K562 (cell line): ENCODE results near the gene LEMD1. TPM values are rescaled to one million over a fixed set of nuclear protein-coding genes. Genes with fewer than 3 reads are reported as not detected.

Experiments
- ATAC-seq: fragments of 200-7000 bp; cut with Tn5 transposase; 3 replicates; pipeline ENCODE4 v1.9.1; 2020; ENCODE audit warnings: moderate library complexity
- BruUV-seq: library from RNA; stranded (reverse); fragments of 400-500 nt; replicated peaks from 2 replicates; lab custom pipeline; 2021; lab: Mats Ljungman, UMichigan
- CTCF ChIA-PET: fragments of 300-600 bp; formaldehyde crosslinking; extraction: SDS; loops from one replicate; lab custom pipeline; 2021; ENCODE audit warnings: low intra/inter-chr PET ratio; lab: Yijun Ruan, JAX
- POLR2A ChIA-PET: fragments of 300-600, 350-650 bp; sonication (Branson Sonifier 250); formaldehyde crosslinking; extraction: SDS; loops from one replicate; lab custom pipeline; 2021; ENCODE audit warnings: antibody characterized with exemption, inconsistent platforms; lab: Yijun Ruan, JAX
- DNase-seq, 4 experiments: peaks; one replicate each; pipeline versions ENCODE4 v3.0.0 to v3.0.0-alpha.2; 2011 to 2018; ENCODE audit warnings: low spot score in 3 of 4, mixed read lengths in 3 of 4; ENCODE audit errors: extremely low read depth in 1 of 4
- FAIRE-seq: peaks from 2 replicates; lab custom pipeline; 2011; peaks lifted over from hg19 to GRCh38; lab: Jason Lieb, UNC
- H2AFZ ChIP-seq: 2 replicates; pipeline ENCODE4 v1.6.0; 2011; ENCODE audit warnings: low read depth, low read length, control low read depth, inconsistent platforms
- H3K27ac ChIP-seq: fragments of 200-600 bp; 3 replicates; pipeline ENCODE4 v1.8.0; 2011; ENCODE audit warnings: low read depth, mild to moderate bottlenecking, control low read depth, inconsistent platforms, low read length, moderate library complexity, mixed read lengths; ENCODE audit errors: extremely low read depth
- H3K27me3 ChIP-seq, 2 experiments: fragments of 300-600 bp in 1 of 2; 2 replicates in 1 of 2; 3 replicates in 1 of 2; pipeline versions ENCODE4 v1.6.0 to v1.8.0; 2011; ENCODE audit warnings: inconsistent platforms in 2 of 2, low read length in 2 of 2, mild to moderate bottlenecking in 1 of 2, mixed read lengths in 1 of 2, moderate library complexity in 1 of 2; ENCODE audit not compliant: control insufficient read depth in 2 of 2, insufficient read depth in 2 of 2
- H3K36me3 ChIP-seq: fragments of 300-600 bp; 3 replicates; pipeline ENCODE4 v1.8.0; 2011; ENCODE audit warnings: mild to moderate bottlenecking, low read length, inconsistent platforms; ENCODE audit not compliant: control insufficient read depth, insufficient read depth
- H3K4me1 ChIP-seq, 2 experiments: fragments of 200-600 bp in 1 of 2; replicated peaks in 1 of 2; 2 replicates in 1 of 2; 3 replicates in 1 of 2; pipeline versions ENCODE4 v1.5.1 to v1.8.0; 2011; ENCODE audit warnings: inconsistent platforms in 2 of 2, low read length in 2 of 2, mild to moderate bottlenecking in 1 of 2, mixed read lengths in 1 of 2, moderate library complexity in 1 of 2; ENCODE audit not compliant: control insufficient read depth in 2 of 2, insufficient read depth in 2 of 2
- H3K4me2 ChIP-seq: 2 replicates; pipeline ENCODE4 v1.6.1; 2011; ENCODE audit warnings: low read length, control low read depth, inconsistent platforms, mixed read lengths; ENCODE audit not compliant: insufficient read depth
- H3K4me3 ChIP-seq: fragments of 200-600 bp; sonication (generic), shearing (Covaris generic); 2 replicates; pipeline ENCODE4 v1.5.1; 2016; ENCODE audit warnings: control low read depth, inconsistent platforms
- H3K79me2 ChIP-seq: fragments of 200-600 bp; 3 replicates; pipeline ENCODE4 v1.8.0; 2011; ENCODE audit warnings: low read length, inconsistent platforms; ENCODE audit not compliant: control insufficient read depth, insufficient read depth
- H3K9ac ChIP-seq, 2 experiments: 2 replicates each; pipeline versions ENCODE4 v1.6.0 to v1.6.1; 2011; ENCODE audit warnings: low read depth in 2 of 2, low read length in 2 of 2, control low read depth in 1 of 2, inconsistent platforms in 1 of 2, mild to moderate bottlenecking in 1 of 2, mixed read lengths in 1 of 2; ENCODE audit not compliant: insufficient read depth in 1 of 2
- H3K9me1 ChIP-seq: one replicate; pipeline ENCODE4 v1.6.0; 2011; ENCODE audit warnings: inconsistent platforms, mild to moderate bottlenecking, low read length, moderate library complexity; ENCODE audit not compliant: control insufficient read depth, insufficient read depth
- H3K9me3 ChIP-seq: replicated peaks from 2 replicates; pipeline ENCODE4 v1.5.1; 2011; ENCODE audit warnings: low read depth, low read length, inconsistent platforms; ENCODE audit not compliant: control insufficient read depth, insufficient read depth
- H4K20me1 ChIP-seq: replicated peaks from 2 replicates; pipeline ENCODE4 v1.6.1; 2011; ENCODE audit warnings: low read length, inconsistent platforms, mixed read lengths; ENCODE audit not compliant: control insufficient read depth, insufficient read depth
- BRF1 ChIP-seq: IDR thresholded peaks from 3 replicates; pipeline ENCODE4 v1.6.1; 2011; ENCODE audit warnings: borderline replicate concordance, mild to moderate bottlenecking; ENCODE audit not compliant: insufficient read length; ENCODE audit errors: extremely low read depth
- CCAR2 ChIP-seq: fragments of 200-400 bp; formaldehyde crosslinking; IDR thresholded peaks from 2 replicates; pipeline ENCODE4 v1.6.1; 2017; ENCODE audit warnings: mild to moderate bottlenecking, low read depth, low read length
- FOSL1 ChIP-seq: fragments of 200-800 bp; sonication (Bioruptor generic); conservative IDR thresholded peaks from 2 replicates; pipeline ENCODE4 v1.6.1; 2016; ENCODE audit warnings: missing genetic modification characterization, missing compliant biosample characterization
- JUND ChIP-seq, 2 experiments: IDR thresholded peaks; 2 replicates in 1 of 2; 3 replicates in 1 of 2; pipeline ENCODE4 v1.6.1; 2011; ENCODE audit warnings: borderline replicate concordance in 2 of 2, low read depth in 2 of 2, low read length in 2 of 2, improper control_type of control experiment in 1 of 2, missing biosample characterization in 1 of 2, missing genetic modification characterization in 1 of 2, missing genetic modification reagents in 1 of 2
- NFE2 ChIP-seq: IDR thresholded peaks from 2 replicates; pipeline ENCODE4 v1.6.1; 2014; ENCODE audit warnings: antibody characterized with exemption, low read depth
- SLC30A9 ChIP-seq: fragments of 250-450 bp; sonication (Bioruptor Pico); IDR thresholded peaks from 2 replicates; pipeline ENCODE4 v1.8.0; 2022; ENCODE audit warnings: mild to moderate bottlenecking, moderate library complexity
- TOE1 ChIP-seq, 2 experiments: fragments of 450-650 bp in 1 of 2; sonication (generic) in 1 of 2; formaldehyde crosslinking in 1 of 2; IDR thresholded peaks; 2 replicates each; pipeline versions ENCODE4 v1.7.1 to v1.8.0; 2016 to 2022; ENCODE audit warnings: borderline replicate concordance in 2 of 2, mild to moderate bottlenecking in 2 of 2, antibody characterized with exemption in 1 of 2, inconsistent platforms in 1 of 2, low read depth in 1 of 2, missing genetic modification reagents in 1 of 2, moderate library complexity in 1 of 2
- WGBS: fragments of 100-300 bp; shearing (Covaris generic); methylation state at CpG from one replicate; pipeline ENCODE4 v1.1.6; 2016; ENCODE audit warnings: low coverage, mixed read lengths; ENCODE audit not compliant: insufficient coverage; ENCODE audit errors: missing lambda C conversion rate; 5-methylcytosine and 5-hydroxymethylcytosine counted together
- in situ Hi-C: fragments of 300-500 bp; cut with MboI; formaldehyde crosslinking; loops from 4 replicates; pipeline ENCODE4 v1.15.0; 2018; ENCODE audit warnings: inconsistent platforms, mixed read lengths
- intact Hi-C: fragments of 100-400 bp; cut with micrococcal nuclease; formaldehyde crosslinking; loops from 2 replicates; pipeline ENCODE4 v1.14.2; 2022
- polyA plus RNA-seq, 8 experiments: library from polyadenylated mRNA; depleted of rRNA in 4 of 8; stranded (reverse) in 5 of 8; unstranded in 3 of 8; fragments of >200 nt; fragmentation: Nextera tagmentation in 2 of 8; fragmentation: Illumina TruSeq in 1 of 8; extraction: Ambion mirVana in 2 of 8; extraction: Trizol in 1 of 8; gene quantifications; 2 replicates each; pipeline versions ENCODE4 v1.2.1 to v1.2.3, GENCODE V29; 2011 to 2014; ENCODE audit warnings: inconsistent platforms in 1 of 8, missing spikeins in 1 of 8
- total RNA-seq, 7 experiments: library from RNA; depleted of rRNA in 6 of 7; stranded (reverse); fragments of >200 nt in 6 of 7; fragmentation: Illumina TruSeq in 2 of 7; extraction: Trizol in 2 of 7; gene quantifications; 2 replicates each; pipeline versions ENCODE4 v1.2.1 to v1.2.3, GENCODE V29; 2011 to 2021; ENCODE audit warnings: low replicate concordance in 1 of 7

Gene LEMD1
- total and polyA plus RNA-seq, 9 of the 15 experiments (the other 6 are each of a cell fraction or from before 2014, with no cell fraction given) = 0.11 to 2.4 (median 0.57) TPM; not detected in 1

- ATAC-seq = no peak
- no peak overlapping the region for H3K9ac ChIP-seq
- no TSS peak for BruUV-seq
- TF ChIP-seq TOE1 (IDR thresholded peaks at IDR 0.05; ENCODE audit: borderline replicate concordance) (no peak), TOE1 (CRISPR knock-in tag; IDR thresholded peaks at IDR 0.05; ENCODE audit: borderline replicate concordance, low read depth) (no peak), BRF1 (no peak), JUND (IDR thresholded peaks at IDR 0.05; ENCODE audit: borderline replicate concordance, low read depth, low read length) (0 out of 2 replicates have a peak, but pooled peaks have one; percentile 18), JUND (tag; IDR thresholded peaks at IDR 0.05; ENCODE audit: borderline replicate concordance, low read depth, low read length) (no peak), FOSL1 (tag) (peak; percentile 26; the same call in 1 of the 2 replicates), CCAR2 (no peak), SLC30A9 (no peak), NFE2 (no peak)
- TF ChIP-seq, all 486 proteins: peak for 2
- no peaks in the 10 kb centered on the region for H3K9me1 ChIP-seq
- no peak overlapping the region for H3K4me2 ChIP-seq
- peaks cover 9 to 17% of the 10 kb centered on the region in 2 experiments for H3K4me1 ChIP-seq
- peaks cover 15% of the 10 kb centered on the region; the same call in 1 of the 2 replicates for H4K20me1 ChIP-seq
- DNase-seq (no peak), FAIRE-seq (no peak)
- no peak overlapping the region for H2AFZ ChIP-seq
- no peaks in the 10 kb centered on the region for H3K79me2 ChIP-seq
- H3K27me3 ChIP-seq = peaks cover 30 to 71% of the 10 kb centered on the region in 2 experiments
- no peak overlapping the region for H3K27ac ChIP-seq
- H3K4me3 ChIP-seq = no peak overlapping the region
- no peaks in the 10 kb centered on the region for H3K9me3 ChIP-seq
- CTCF ChIA-PET = no interaction called here
- H3K36me3 ChIP-seq = no peaks in the 10 kb centered on the region
- intact Hi-C loops (no loop called here), in situ Hi-C loops (no loop called here)
- 5% methylated on average over 4 of the region's 4 CpGs for WGBS
- POLR2A ChIA-PET = no interaction called here
These were observed 82.1 kb downstream of the LEMD1 start for GRCh38 chr1:205339717-205340116.
